HG03432 (cell line): ENCODE results near the gene SSR3.

ENCODE experiments used
- ATAC-seq: cut with Tn5 transposase; IDR thresholded peaks from one replicate; pipeline ENCODE4 v1.9.1; 2021; ENCODE audit warnings: mild to moderate bottlenecking, moderate library complexity; ENCODE audit not compliant: unreplicated experiment

The SSR3 gene

DNA sequence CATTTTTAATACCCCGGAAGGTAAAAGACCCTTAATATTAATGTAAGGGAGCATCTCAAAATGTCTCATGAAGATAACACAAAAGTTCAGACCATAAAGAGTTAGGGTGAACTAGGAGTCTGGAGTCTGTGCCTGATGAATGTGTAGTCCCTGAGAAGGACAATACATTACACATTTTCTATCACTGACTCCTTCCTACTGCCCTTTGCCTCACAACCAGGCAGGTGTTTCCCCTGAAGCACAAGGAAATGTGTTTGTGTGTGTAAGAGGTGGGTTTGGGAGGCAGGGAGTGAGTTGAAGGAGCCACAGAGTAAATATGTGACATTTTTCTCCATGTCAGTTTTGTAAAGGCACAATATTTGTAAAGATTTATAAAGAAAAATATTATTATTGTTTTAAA is 59.1 kb downstream of the SSR3 start:
- ATAC-seq: no peak

DNA sequence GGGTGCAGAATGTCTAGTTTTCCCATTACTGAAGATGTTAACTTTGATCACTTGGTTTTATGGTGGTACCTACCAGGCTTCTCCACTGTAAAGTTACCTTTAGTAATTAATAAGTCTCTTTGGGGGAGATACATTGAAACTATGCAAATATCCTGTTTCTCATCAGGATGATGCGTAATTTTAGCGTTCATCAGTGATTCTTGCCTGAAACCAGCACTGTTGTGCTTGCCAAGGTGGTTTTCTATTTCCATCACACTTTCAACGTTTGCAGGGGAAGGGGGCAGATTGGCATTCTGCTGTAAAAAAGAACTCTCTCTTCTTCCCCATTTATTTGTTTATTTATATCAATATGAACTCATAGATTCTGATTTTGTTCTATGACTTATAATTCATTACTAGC is 61.0 kb downstream of the SSR3 start:
- ATAC-seq: no peak

GRCh38 chr3:156492801-156493261 is 62.1 kb downstream of the SSR3 start:
- ATAC-seq: no peak

GRCh38 chr3:156491192-156491591 is 63.7 kb downstream of the SSR3 start:
- no peak for ATAC-seq
